Activated T-helper 2 cell treated with anti-CD3 and anti-CD28 coated beads, Interferon-gamma antibody, Interleukin-2, Interleukin-4, amounts not matched to agents 10 μg/mL and 5 μg/mL and 100 μg/mL, durations not matched to agents 14 hours and 24 hours and 36 hours (primary cell): Measurements from ENCODE around the gene H1-8. TPM values are rescaled to one million over a fixed set of nuclear protein-coding genes. Genes with fewer than 3 reads are reported as not detected.
"Not testable (repeated sequence)": the region's sequence is repeated elsewhere in the genome, so short reads cannot be mapped to it uniquely, and the experiment has no call there.

Experiments used
- DNase-seq: peaks from one replicate; pipeline ENCODE4 v3.0.0; 2021; ENCODE audit warnings: low spot score
- H3K27ac Mint-ChIP-seq: one replicate; pipeline ENCODE4 v1.8.0; 2021; ENCODE audit warnings: mixed read lengths
- H3K27me3 Mint-ChIP-seq: one replicate; pipeline ENCODE4 v1.8.0; 2021; ENCODE audit warnings: low read depth, mixed read lengths
- H3K36me3 Mint-ChIP-seq: one replicate; pipeline ENCODE4 v1.8.0; 2021; ENCODE audit warnings: low read depth, mixed read lengths
- H3K4me1 Mint-ChIP-seq: one replicate; pipeline ENCODE4 v1.8.0; 2021; ENCODE audit warnings: low read depth, mixed read lengths
- H3K4me3 Mint-ChIP-seq: one replicate; pipeline ENCODE4 v1.8.0; 2021; ENCODE audit warnings: low read depth, mild to moderate bottlenecking, moderate library complexity, mixed read lengths
- H3K9me3 Mint-ChIP-seq: one replicate; pipeline ENCODE4 v1.8.0; 2021; ENCODE audit warnings: mixed read lengths
- intact Hi-C: fragments of 100-400 bp; cut with micrococcal nuclease; formaldehyde crosslinking; loops from one replicate; pipeline ENCODE4 v1.15.1; 2023
- total RNA-seq: library from RNA; stranded (reverse); gene quantifications from 2 replicates; pipeline ENCODE4 v1.2.3, GENCODE V29; 2022

The H1-8 gene
- total RNA-seq, 1 donor from 2014 or later = not detected

GRCh38 chr3:129545951-129546350 is 3.0 kb downstream of the H1-8 start:
- H3K27me3 Mint-ChIP-seq, H3K4me3 Mint-ChIP-seq, H3K27ac Mint-ChIP-seq, intact Hi-C loops, H3K36me3 Mint-ChIP-seq, H3K4me1 Mint-ChIP-seq, DNase-seq, H3K9me3 Mint-ChIP-seq: not testable (repeated sequence)

- no peaks in the 10 kb centered on the region for H3K36me3 Mint-ChIP-seq
- no peak overlapping the region for H3K4me3 Mint-ChIP-seq
- intact Hi-C loops = no loop called here
- no peak for DNase-seq
- H3K27ac Mint-ChIP-seq = no peak overlapping the region
- H3K4me1 Mint-ChIP-seq = no peaks in the 10 kb centered on the region
- peaks cover 4% of the 10 kb centered on the region for H3K27me3 Mint-ChIP-seq
- no peaks in the 10 kb centered on the region for H3K9me3 Mint-ChIP-seq
Observed at GRCh38 chr3:129547241-129547640, 4.3 kb downstream of the H1-8 start.

GRCh38 chr3:129548104-129548965 is 5.4 kb downstream of the H1-8 start:
- H3K36me3 Mint-ChIP-seq = no peaks in the 10 kb centered on the region
- no peak for DNase-seq
- no peak overlapping the region for H3K27ac Mint-ChIP-seq
- intact Hi-C loops = no loop called here
- no peaks in the 10 kb centered on the region for H3K9me3 Mint-ChIP-seq
- no peaks in the 10 kb centered on the region for H3K4me1 Mint-ChIP-seq
- no peak overlapping the region for H3K4me3 Mint-ChIP-seq
- H3K27me3 Mint-ChIP-seq = peaks cover 4% of the 10 kb centered on the region

GRCh38 chr3:129549006-129549800 is 6.2 kb downstream of the H1-8 start:
- H3K27ac Mint-ChIP-seq = no peak overlapping the region
- no peak overlapping the region for H3K4me3 Mint-ChIP-seq
- no peaks in the 10 kb centered on the region for H3K9me3 Mint-ChIP-seq
- no peak for DNase-seq
- H3K27me3 Mint-ChIP-seq = peaks cover 8% of the 10 kb centered on the region
- peaks cover 6% of the 10 kb centered on the region for H3K4me1 Mint-ChIP-seq
- intact Hi-C loops = no loop called here
- H3K36me3 Mint-ChIP-seq = no peaks in the 10 kb centered on the region

- Mint-ChIP-seq H3K27me3 (peaks cover 10% of the 10 kb centered on the region), H3K4me3 (no peak overlapping the region), H3K4me1 (peaks cover 9% of the 10 kb centered on the region), H3K36me3 (no peaks in the 10 kb centered on the region), H3K27ac (no peak overlapping the region), H3K9me3 (no peaks in the 10 kb centered on the region)
- intact Hi-C loops = no loop called here
- DNase-seq = no peak
Observed at GRCh38 chr3:129549805-129550204, 6.8 kb downstream of the H1-8 start.

GRCh38 chr3:129552287-129553050 is 9.5 kb downstream of the H1-8 start:
- intact Hi-C loops = no loop called here
- no peak for DNase-seq
- no peak overlapping the region for H3K4me3 Mint-ChIP-seq
- no peaks in the 10 kb centered on the region for H3K36me3 Mint-ChIP-seq
- H3K27me3 Mint-ChIP-seq = peaks cover 10% of the 10 kb centered on the region
- H3K27ac Mint-ChIP-seq = no peak overlapping the region
- peaks cover 9% of the 10 kb centered on the region for H3K4me1 Mint-ChIP-seq
- H3K9me3 Mint-ChIP-seq = no peaks in the 10 kb centered on the region

GRCh38 chr3:129553171-129553570 is 10.2 kb downstream of the H1-8 start:
- H3K4me3 Mint-ChIP-seq = no peak overlapping the region

GRCh38 chr3:129553719-129554118 is 10.7 kb downstream of the H1-8 start:
- intact Hi-C loops = no loop called here
- peaks cover 9% of the 10 kb centered on the region for H3K4me1 Mint-ChIP-seq
- no peak overlapping the region for H3K27ac Mint-ChIP-seq
- peaks cover 10% of the 10 kb centered on the region for H3K27me3 Mint-ChIP-seq
- H3K4me3 Mint-ChIP-seq = no peak overlapping the region
- H3K36me3 Mint-ChIP-seq = no peaks in the 10 kb centered on the region
- no peaks in the 10 kb centered on the region for H3K9me3 Mint-ChIP-seq
- DNase-seq = no peak

More at GRCh38 chr3:129553171-129553570, 10.2 kb downstream of the H1-8 start:
- DNase-seq = no peak
- H3K9me3 Mint-ChIP-seq = no peaks in the 10 kb centered on the region
- intact Hi-C loops = no loop called here
- H3K36me3 Mint-ChIP-seq = no peaks in the 10 kb centered on the region
- peaks cover 9% of the 10 kb centered on the region for H3K4me1 Mint-ChIP-seq
- peaks cover 10% of the 10 kb centered on the region for H3K27me3 Mint-ChIP-seq
- H3K27ac Mint-ChIP-seq = no peak overlapping the region

GRCh38 chr3:129554356-129555152 is 11.6 kb downstream of the H1-8 start:
- intact Hi-C loops = no loop called here
- H3K4me3 Mint-ChIP-seq = no peak overlapping the region

GRCh38 chr3:129555153-129555550 is 12.2 kb downstream of the H1-8 start:
- H3K36me3 Mint-ChIP-seq = no peaks in the 10 kb centered on the region
- intact Hi-C loops = no loop called here
- H3K27me3 Mint-ChIP-seq = peaks cover 10% of the 10 kb centered on the region
- H3K4me1 Mint-ChIP-seq = peaks cover 9% of the 10 kb centered on the region
- H3K9me3 Mint-ChIP-seq = no peaks in the 10 kb centered on the region
- DNase-seq = no peak
- no peak overlapping the region for H3K27ac Mint-ChIP-seq
- H3K4me3 Mint-ChIP-seq = no peak overlapping the region

More at GRCh38 chr3:129554356-129555152, 11.6 kb downstream of the H1-8 start:
- H3K36me3 Mint-ChIP-seq = no peaks in the 10 kb centered on the region
- peaks cover 10% of the 10 kb centered on the region for H3K27me3 Mint-ChIP-seq
- H3K4me1 Mint-ChIP-seq = peaks cover 9% of the 10 kb centered on the region
- DNase-seq = no peak
- H3K9me3 Mint-ChIP-seq = no peaks in the 10 kb centered on the region
- H3K27ac Mint-ChIP-seq = no peak overlapping the region

GRCh38 chr3:129555616-129556357 is 12.8 kb downstream of the H1-8 start:
- no peaks in the 10 kb centered on the region for H3K36me3 Mint-ChIP-seq
- DNase-seq = no peak
- peaks cover 10% of the 10 kb centered on the region for H3K27me3 Mint-ChIP-seq
- no peak overlapping the region for H3K27ac Mint-ChIP-seq
- intact Hi-C loops = no loop called here
- peaks cover 9% of the 10 kb centered on the region for H3K4me1 Mint-ChIP-seq
- no peaks in the 10 kb centered on the region for H3K9me3 Mint-ChIP-seq
- H3K4me3 Mint-ChIP-seq = no peak overlapping the region
